HG02852 (cell line): ENCODE results near the gene USH1C.

Experiments used
- ATAC-seq: cut with Tn5 transposase; IDR thresholded peaks from one replicate; pipeline ENCODE4 v1.9.1; 2021; ENCODE audit warnings: mild to moderate bottlenecking, moderate library complexity; ENCODE audit not compliant: unreplicated experiment

The USH1C gene

DNA sequence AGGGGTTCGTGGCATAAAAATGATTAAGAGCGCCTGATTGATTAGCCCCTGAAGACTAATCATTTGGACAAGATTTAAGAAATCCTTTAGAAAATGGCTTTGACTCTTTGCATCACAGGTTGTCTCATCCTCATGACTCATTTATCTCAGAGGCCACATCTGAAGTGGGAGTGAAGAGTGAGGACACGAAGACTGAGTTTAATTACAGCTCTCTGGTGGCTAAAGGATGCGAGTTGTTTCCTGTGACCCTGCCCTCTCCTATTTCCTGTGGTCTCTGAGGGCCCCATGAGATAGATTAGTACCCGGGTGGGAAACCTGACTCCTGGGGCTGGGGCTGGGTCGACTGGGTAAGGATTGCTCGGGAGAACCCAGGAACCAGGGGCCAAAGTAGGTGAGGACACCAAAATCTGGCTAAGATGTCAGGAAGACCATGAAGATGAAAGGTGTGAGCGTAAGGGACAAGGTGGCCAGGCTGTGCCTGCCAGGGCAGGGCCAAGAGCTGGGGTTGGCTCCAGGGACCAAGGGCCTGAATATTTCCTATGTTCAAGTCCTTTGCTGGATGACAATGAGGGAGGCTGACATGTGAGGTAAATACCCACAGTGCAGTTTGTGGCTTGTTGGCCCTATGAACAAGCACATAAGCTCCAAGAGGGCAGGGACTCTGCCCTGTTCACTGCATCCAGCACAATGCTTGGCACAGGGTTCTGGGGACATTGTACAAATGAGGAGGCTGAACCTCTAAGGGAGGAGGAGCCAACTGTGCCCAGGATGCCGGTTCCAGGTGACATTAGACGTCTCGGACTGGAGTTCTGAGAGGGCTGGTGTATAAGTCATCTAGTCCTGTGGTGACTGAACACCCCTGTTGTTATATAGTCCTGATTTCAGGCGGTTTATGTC lies 6.5 kb upstream of the USH1C start:
- no peak for ATAC-seq

DNA sequence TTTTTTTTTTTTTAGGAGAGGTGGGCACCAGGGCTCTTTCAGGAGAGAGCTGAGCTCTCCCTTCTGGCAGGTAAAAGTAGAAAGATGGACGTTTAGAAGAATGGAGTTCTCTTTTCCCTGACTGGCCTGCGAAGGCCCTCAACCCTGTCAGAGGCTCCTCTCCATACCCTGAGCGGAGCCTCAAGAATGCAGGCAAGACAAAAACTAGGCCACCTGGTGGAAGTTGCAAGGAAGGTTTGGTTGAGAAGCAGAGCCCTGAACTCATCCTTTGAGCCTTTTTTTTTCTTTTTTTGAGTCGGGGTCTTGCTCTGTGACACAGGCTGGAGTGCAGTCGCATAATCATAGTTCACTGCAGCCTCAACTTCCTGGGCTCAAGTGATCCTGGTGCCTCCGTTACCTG lies 4.2 kb upstream of the USH1C start:
- ATAC-seq: no peak

DNA sequence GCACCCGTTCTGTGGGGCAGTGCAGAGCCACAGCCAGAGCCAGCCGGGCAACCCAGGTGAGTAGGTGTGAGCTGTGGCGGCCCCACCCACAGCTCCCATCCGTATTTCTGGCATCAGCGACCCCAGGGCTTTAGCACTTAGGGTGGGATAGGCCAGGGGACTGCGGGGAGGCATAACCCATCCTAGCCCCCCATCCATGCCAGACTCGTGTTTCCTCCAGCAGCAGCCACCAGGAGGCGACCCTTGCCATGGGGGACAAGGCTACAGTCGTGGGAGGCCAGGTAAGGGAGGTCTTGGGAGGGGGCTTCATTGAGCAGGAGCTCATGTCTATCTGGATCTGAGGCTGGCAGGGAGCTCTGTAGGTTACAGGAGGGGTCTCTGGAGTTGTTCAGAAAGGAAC lies 3.7 kb upstream of the USH1C start:
- no peak for ATAC-seq

DNA sequence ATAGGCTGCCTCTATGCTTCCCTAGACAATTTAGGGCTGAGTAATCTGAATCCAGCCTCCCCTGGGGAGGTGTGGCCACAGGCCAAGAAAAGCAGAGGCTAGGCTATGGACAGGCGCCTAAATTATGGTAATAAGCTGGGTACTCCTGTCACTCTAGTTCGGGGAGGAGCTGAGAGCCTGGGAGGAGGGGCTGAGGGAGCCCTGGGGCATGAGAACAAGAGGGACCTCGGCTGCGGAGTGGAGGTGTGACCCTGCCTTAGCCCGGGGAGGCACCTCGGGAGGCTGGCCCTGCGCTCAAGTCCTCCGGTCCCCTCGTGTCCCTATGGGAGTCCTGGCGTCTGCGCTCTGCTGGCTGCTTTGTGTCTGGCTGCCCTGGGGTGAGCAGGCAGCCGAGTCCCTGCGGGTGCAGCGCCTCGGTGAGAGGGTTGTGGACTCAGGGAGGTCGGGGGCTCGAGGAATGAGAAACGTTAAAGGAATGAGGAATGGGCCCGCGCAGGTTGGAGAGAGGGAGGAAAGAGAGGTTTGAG lies 2.9 kb upstream of the USH1C start, which contains the start of gene OTOG:
Gene OTOG, plus strand, starts transcription at position 209 of the 527 bp plus-strand sequence. Its CDS starts 114 bp downstream, at position 323.
- no peak for ATAC-seq

DNA sequence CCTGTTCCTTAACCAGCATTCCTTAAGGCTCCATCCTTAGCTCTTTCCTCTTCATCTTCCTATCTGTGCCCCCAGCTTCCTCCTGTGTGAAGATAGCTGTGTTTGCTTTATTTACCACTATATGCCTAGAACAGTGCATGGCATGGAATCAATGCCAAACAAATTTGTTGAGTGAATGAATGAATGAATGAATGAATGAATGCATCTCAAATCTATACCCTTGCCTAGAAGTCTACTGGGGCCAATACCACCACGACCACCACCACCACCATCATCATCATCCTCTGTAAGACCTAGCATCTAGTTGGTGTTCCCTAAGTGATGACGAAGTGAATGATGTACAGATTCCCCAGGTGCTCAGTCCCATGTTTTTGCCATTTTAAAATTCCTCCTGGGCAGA lies 2.0 kb upstream of the USH1C start:
- ATAC-seq: no peak

DNA sequence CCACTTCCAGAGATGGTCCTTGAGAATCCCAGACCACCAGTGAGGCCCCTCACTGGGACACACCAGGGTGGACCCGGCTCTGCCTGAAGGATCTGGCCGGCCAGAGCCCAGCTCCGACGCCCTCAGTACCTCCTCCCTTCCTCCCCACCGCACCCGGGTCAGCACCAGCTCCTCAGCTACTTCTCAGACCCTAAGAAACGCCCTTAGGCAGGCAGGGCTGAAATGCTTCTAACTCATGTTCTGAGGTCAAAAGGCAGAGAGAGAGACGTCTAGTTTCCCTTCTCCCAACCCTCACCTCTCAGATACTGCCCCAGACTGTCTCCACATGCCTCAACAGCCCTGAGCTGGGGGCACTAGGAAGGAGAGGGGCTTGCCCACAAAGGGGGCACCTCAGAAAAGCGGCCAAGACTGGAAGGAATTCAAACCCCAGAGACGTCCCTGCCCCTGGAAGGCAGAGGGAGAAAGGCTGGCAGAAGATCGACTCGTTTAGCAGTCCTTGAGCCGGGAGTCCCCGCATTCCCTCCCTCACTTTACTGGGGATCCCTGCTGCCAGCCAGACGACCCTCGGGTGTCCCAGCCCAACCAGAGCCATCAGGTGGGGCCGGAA lies 539 bp downstream of the USH1C start:
- ATAC-seq: no peak

DNA sequence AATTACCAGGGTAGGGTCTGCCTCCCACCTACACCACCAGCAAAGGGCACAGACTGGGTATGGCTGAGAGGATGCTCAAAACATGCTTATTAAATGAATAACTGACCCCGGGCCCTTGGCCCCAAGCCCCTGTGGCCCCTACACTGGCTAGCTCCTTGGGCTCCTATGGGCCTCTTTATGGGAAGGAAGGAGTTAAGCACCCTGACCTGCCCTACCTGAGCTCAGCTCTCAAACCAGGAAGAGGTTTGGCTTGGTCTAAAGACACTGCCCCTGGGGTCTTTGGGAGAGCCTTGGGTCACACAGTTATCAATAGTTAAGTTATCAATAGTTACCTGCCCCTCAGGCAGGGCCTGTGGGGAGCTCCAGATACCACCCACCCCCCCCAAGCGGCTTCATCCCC lies 1.2 kb downstream of the USH1C start:
- no peak for ATAC-seq

DNA sequence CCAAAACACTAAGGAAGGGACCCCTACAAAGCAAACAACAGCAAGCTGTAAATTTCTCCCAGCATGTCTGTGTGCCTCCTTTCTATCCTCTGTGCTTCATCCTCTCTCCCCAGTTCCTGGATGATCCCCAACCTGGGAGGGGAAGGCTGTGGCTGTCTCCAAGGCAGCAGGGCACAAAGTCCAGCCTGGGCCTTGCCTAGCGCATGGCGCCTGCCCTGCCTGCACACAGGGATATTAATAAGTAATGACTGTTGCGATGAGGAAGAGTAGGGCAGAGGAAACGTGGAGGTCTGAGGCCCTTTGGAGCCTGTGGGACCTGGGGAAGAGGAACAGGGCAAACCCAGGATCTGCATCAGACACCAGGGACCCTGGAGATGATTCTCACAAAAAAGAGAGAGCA lies 2.0 kb downstream of the USH1C start:
- no peak for ATAC-seq

DNA sequence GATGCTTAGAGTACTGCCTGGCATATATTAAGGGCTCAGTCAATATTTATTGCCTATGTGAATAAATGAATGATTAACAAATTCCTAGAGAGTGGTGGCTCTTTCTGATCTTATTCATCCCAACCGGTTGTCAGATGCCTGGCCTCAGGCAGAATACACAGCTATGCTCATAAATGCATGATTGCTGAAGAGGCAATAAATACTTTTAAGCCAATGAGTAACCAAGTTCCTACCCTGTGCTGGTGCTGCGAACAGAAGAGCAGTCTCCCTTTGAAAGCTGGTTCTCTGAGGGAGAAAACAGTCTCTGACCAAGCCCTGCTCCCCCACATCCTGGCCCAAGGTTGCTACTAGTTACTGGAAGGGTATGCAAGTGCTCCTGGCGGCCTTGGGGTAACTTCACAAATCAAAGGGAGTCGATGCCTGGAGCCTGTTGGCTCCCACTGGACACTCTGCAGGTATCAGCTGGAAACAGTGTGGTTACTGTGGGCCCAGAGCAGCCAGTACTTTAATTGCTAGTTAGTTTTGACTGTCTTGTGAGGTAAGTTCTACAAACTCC lies 2.8 kb downstream of the USH1C start:
- ATAC-seq: no peak

DNA sequence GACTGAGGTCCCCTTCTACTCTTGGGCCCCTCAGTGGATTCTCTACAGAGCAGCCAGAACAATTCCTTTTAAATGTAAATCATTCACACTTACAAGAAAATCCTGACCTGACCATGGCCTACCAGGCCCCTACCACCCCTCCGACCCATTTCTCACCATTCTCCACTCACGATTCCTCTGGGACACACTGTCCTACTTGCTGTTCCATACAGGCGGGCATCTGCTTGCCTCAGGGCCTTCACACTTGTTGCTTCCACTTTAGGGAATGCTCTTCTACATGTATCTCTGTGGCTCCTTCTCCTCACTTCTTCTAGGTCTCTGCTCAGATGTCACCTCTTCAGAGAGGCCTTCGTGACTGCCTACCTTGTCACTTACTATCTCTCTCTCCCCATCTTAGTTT lies 3.4 kb downstream of the USH1C start:
- no peak for ATAC-seq

GRCh38 chr11:17538731-17539130 lies 5.5 kb downstream of the USH1C start:
- ATAC-seq: no peak

DNA sequence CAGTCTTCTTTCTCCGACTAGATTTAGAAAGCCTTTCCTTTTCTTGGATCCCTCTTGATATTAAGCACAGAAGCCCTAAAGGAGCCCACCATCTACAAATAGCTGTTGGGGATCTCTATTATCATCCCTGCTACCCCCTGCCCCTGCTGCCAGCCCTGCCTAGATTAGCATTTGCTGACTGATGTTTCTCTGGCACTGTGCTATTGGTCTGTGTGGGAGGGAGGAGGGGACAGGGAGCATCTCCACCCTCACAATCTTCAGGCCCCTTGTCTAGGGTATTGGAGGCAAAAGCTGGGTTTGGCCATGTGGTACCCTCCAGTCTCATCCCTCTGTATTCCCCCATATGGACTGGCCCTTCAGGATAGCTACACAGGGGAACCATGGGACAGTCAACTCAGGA lies 6.2 kb downstream of the USH1C start:
- ATAC-seq: no peak

DNA sequence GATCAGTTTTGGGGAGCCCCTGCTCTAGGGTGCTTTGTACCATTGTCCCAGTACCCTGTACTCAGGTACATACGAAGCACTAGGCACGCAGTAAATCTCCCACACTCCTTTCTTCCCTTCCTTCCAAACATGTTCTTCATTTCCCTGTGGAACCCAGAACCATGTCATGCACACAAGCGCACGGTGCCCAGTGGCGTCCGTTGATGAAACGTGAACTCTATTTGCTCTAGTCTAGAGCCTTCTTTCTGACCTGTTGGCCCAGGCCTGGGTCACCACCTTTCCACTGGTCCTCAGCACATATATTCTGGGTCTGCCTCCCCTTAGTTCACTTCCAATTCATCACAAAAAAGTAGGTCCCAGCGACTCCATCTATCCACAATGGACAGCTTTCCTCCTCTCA lies 7.0 kb downstream of the USH1C start:
- ATAC-seq: no peak

GRCh38 chr11:17535488-17535887 lies 8.7 kb downstream of the USH1C start:
- no peak for ATAC-seq

GRCh38 chr11:17533778-17534415 lies 10.3 kb downstream of the USH1C start:
- ATAC-seq: no peak

DNA sequence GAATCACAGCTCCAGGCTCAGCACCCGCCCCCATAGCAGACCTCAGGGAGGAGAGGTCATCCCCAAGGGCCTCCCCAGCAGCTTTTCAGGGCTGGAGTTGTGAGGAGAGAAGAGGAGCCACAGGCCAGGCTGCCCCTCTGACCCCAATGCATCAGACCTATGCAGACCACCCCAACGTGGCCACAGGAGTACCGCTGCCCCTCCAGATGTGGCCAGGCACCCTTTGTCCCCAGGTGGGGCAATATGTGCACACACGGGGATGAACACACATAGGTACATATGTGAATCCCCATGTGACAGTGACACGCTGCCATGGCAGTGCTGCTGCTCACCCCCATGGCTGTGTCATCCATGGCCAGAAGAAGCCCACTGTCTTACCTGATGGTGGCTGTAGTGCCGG lies 10.9 kb downstream of the USH1C start:
- ATAC-seq: no peak

DNA sequence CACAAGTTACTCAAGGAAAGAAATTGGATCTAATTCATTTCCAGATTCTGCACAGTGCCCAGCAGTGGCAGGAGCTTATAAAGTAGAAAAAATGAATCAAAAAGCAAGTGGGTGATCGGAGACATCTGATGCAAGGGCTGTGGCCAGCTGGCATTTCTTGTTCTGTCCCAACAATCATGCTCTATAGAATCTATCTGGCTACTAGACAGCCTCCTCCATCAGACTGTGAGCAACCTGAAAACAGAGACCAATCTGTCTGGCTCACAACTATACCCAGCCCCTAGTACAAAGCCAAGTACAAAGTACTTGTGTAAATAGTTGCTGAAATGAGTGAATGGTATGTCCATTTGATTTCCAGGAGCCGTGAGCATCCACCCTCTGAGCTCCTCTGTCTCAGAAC lies 11.4 kb downstream of the USH1C start:
- ATAC-seq: no peak

GRCh38 chr11:17531636-17532113 lies 12.5 kb downstream of the USH1C start:
- ATAC-seq: no peak

GRCh38 chr11:17531071-17531600 lies 13.1 kb downstream of the USH1C start:
- ATAC-seq: no peak

DNA sequence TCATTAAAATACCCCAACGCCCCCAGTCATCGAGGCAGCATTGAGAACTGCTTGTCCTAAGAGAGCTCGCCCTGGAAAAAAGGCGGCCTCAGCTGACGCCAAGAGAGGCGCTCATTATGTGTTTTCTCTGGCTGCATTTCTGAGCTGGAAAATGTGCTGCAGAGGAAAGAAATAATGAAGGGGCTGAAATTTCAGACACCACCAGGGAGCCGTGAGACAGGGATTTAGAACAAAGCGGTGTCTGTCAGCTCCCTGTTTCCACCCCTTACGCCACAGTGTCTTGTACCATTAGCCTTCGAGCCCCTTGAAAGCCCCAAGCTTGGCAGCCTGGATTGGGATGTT lies 14.4 kb downstream of the USH1C start:
- ATAC-seq: no peak
